Upper lobe of left lung (tissue), 4 donors: ENCODE data around the gene MARK3.

ENCODE experiments used
- CTCF ChIP-seq, 6 experiments: fragments of 450-650 bp in 4 of 6; fragments of 200-600 bp in 2 of 6; sonication (generic) in 2 of 6; IDR thresholded peaks; one replicate each; pipeline ENCODE4 v1.5.1; 2016 to 2019; ENCODE audit warnings: antibody characterized with exemption in 6 of 6
- POLR2A ChIP-seq, 4 donors: fragments of 450-650 bp; IDR thresholded peaks; one replicate each; pipeline ENCODE4 v1.5.1; 2016 to 2017; ENCODE audit warnings: antibody characterized with exemption in 4 of 4, mild to moderate bottlenecking in 2 of 4
- POLR2AphosphoS5 ChIP-seq, 2 donors: sonication (generic); formaldehyde crosslinking; IDR thresholded peaks; one replicate each; pipeline ENCODE4 v1.5.1; 2017; ENCODE audit warnings: antibody characterized with exemption in 2 of 2

- TF ChIP-seq CTCF (IDR thresholded peaks at IDR 0.05) (no peak), POLR2A (IDR thresholded peaks at IDR 0.05) (no peak), POLR2AphosphoS5 (IDR thresholded peaks at IDR 0.05) (no peak)
Observed at GRCh38 chr14:103395244-103395643, 10.0 kb downstream of the MARK3 start.
